ENCODE data around the gene ZNF587B.

DNA sequence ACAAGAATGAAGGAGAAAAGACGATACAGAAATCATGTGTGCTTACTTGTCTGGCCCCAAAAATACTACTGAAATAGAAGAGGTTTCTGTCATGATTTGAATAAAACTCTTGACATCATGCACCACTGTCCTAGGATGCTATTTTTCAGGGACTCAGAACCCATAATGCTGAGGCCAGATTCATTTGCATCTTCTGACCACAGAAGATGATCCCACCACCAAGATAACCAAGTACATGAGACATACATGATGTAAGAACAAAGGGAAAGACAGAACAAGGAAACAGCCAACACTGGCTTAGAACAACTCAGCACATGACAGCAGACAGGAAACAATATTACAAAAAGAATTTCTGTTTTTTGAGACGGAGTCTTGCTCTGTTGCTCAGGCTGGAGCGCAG is 17.9 kb upstream of the ZNF587B start:
- TF ChIP-seq, protein P1, sequence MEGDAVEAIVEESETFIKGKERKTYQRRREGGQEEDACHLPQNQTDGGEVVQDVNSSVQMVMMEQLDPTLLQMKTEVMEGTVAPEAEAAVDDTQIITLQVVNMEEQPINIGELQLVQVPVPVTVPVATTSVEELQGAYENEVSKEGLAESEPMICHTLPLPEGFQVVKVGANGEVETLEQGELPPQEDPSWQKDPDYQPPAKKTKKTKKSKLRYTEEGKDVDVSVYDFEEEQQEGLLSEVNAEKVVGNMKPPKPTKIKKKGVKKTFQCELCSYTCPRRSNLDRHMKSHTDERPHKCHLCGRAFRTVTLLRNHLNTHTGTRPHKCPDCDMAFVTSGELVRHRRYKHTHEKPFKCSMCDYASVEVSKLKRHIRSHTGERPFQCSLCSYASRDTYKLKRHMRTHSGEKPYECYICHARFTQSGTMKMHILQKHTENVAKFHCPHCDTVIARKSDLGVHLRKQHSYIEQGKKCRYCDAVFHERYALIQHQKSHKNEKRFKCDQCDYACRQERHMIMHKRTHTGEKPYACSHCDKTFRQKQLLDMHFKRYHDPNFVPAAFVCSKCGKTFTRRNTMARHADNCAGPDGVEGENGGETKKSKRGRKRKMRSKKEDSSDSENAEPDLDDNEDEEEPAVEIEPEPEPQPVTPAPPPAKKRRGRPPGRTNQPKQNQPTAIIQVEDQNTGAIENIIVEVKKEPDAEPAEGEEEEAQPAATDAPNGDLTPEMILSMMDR (IDR thresholded peaks at IDR 0.05): no peak
- TF ChIP-seq POLR2A (IDR thresholded peaks at IDR 0.05): no peak

Data from thyroid gland (tissue), 4 donors.